Measurements from ENCODE around the gene RPL12. TPM values are rescaled to one million over a fixed set of nuclear protein-coding genes. Genes with fewer than 3 reads are reported as not detected.

Gene RPL12
- total RNA-seq, 3 donors from 2014 or later (not counting 1 experiment from before 2014, with no cell fraction given), result 561 to 770 (median 724) TPM

GRCh38 chr9:127415141-127415540 is 36.1 kb downstream of the RPL12 start:
- Histone ChIP-seq H3K4me3 (ENCODE audit: low read length) (no peak overlapping the region), H3K9me3 (ENCODE audit: control insufficient read depth, insufficient read depth, low read length) (no peaks in the 10 kb centered on the region), H3K27me3 (ENCODE audit: control insufficient read depth, insufficient read depth, low read length) (no peaks in the 10 kb centered on the region), H3K36me3 (ENCODE audit: control insufficient read depth, insufficient read depth, low read length) (no peaks in the 10 kb centered on the region), H3K27ac (ENCODE audit: low read length) (no peak overlapping the region), H3K4me1 (ENCODE audit: control insufficient read depth, insufficient read depth, low read length) (peaks cover 11% of the 10 kb centered on the region)
- H3K36me3 Mint-ChIP-seq, result no peaks in the 10 kb centered on the region
- peaks cover 0 to 3% of the 10 kb centered on the region in 2 donors for H3K27me3 Mint-ChIP-seq (ENCODE audit: low read depth in 2 of 2)
- no peak for TF ChIP-seq CTCF (IDR thresholded peaks at IDR 0.05)
- H3K27ac Mint-ChIP-seq, result no peak overlapping the region
- intact Hi-C loops (cut with micrococcal nuclease), result no loop called here
- 91% methylated on average over 4 of the region's 4 CpGs for WGBS (ENCODE audit: insufficient coverage)
- peaks cover 4 to 18% of the 10 kb centered on the region in 2 donors for H3K4me1 Mint-ChIP-seq
- no peaks in the 10 kb centered on the region for H3K9me3 Mint-ChIP-seq
- H3K4me3 Mint-ChIP-seq, result no peak overlapping the region
- DNase-seq, result no peak
- ATAC-seq, result no peak

- Mint-ChIP-seq H3K4me1 (peaks cover 0 to 8% of the 10 kb centered on the region in 2 donors), H3K27me3 (ENCODE audit: low read depth in 2 of 2) (peaks cover 0 to 3% of the 10 kb centered on the region in 2 donors), H3K36me3 (no peaks in the 10 kb centered on the region), H3K9me3 (no peaks in the 10 kb centered on the region), H3K4me3 (no peak overlapping the region), H3K27ac (no peak overlapping the region)
- H3K4me3 ChIP-seq (ENCODE audit: low read length), result no peak overlapping the region
- ATAC-seq (no peak), DNase-seq (no peak)
- no peaks in the 10 kb centered on the region for H3K9me3 ChIP-seq (ENCODE audit: control insufficient read depth, insufficient read depth, low read length)
- no peaks in the 10 kb centered on the region for H3K36me3 ChIP-seq (ENCODE audit: control insufficient read depth, insufficient read depth, low read length)
- no peaks in the 10 kb centered on the region for H3K27me3 ChIP-seq (ENCODE audit: control insufficient read depth, insufficient read depth, low read length)
- no peaks in the 10 kb centered on the region for H3K4me1 ChIP-seq (ENCODE audit: control insufficient read depth, insufficient read depth, low read length)
- H3K27ac ChIP-seq (ENCODE audit: low read length), result no peak overlapping the region
- TF ChIP-seq CTCF (IDR thresholded peaks at IDR 0.05), result no peak
- 54% methylated on average over 3 of the region's 4 CpGs for WGBS (ENCODE audit: insufficient coverage)
- intact Hi-C loops (cut with micrococcal nuclease), result no loop called here
Measured at GRCh38 chr9:127411122-127411521, 40.1 kb downstream of the RPL12 start.

- ATAC-seq, result no peak
- Histone ChIP-seq H3K36me3 (ENCODE audit: control insufficient read depth, insufficient read depth, low read length) (no peaks in the 10 kb centered on the region), H3K27me3 (ENCODE audit: control insufficient read depth, insufficient read depth, low read length) (no peaks in the 10 kb centered on the region), H3K4me3 (ENCODE audit: low read length) (no peak overlapping the region), H3K9me3 (ENCODE audit: control insufficient read depth, insufficient read depth, low read length) (no peaks in the 10 kb centered on the region), H3K4me1 (ENCODE audit: control insufficient read depth, insufficient read depth, low read length) (no peaks in the 10 kb centered on the region), H3K27ac (ENCODE audit: low read length) (no peak overlapping the region)
- WGBS (ENCODE audit: insufficient coverage), result 95% methylated on average over 6 of the region's 6 CpGs
- no peak overlapping the region for H3K4me3 Mint-ChIP-seq
- no peaks in the 10 kb centered on the region for H3K36me3 Mint-ChIP-seq
- no peak for DNase-seq
- no peak overlapping the region for H3K27ac Mint-ChIP-seq
- H3K27me3 Mint-ChIP-seq (ENCODE audit: low read depth in 2 of 2), result no peaks in the 10 kb centered on the region
- TF ChIP-seq CTCF (IDR thresholded peaks at IDR 0.05), result no peak
- intact Hi-C loops (cut with micrococcal nuclease), result no loop called here
- peaks cover 0 to 4% of the 10 kb centered on the region in 2 donors for H3K4me1 Mint-ChIP-seq
- H3K9me3 Mint-ChIP-seq, result no peaks in the 10 kb centered on the region
Measured at GRCh38 chr9:127407492-127407843, 43.7 kb downstream of the RPL12 start.

GRCh38 chr9:127406799-127407491 is 44.3 kb downstream of the RPL12 start:
- H3K4me3 Mint-ChIP-seq, result no peak overlapping the region
- Histone ChIP-seq H3K4me1 (ENCODE audit: control insufficient read depth, insufficient read depth, low read length) (no peaks in the 10 kb centered on the region), H3K4me3 (ENCODE audit: low read length) (no peak overlapping the region), H3K36me3 (ENCODE audit: control insufficient read depth, insufficient read depth, low read length) (no peaks in the 10 kb centered on the region), H3K27ac (ENCODE audit: low read length) (no peak overlapping the region), H3K27me3 (ENCODE audit: control insufficient read depth, insufficient read depth, low read length) (no peaks in the 10 kb centered on the region), H3K9me3 (ENCODE audit: control insufficient read depth, insufficient read depth, low read length) (no peaks in the 10 kb centered on the region)
- 93% methylated on average over 13 of the region's 13 CpGs for WGBS (ENCODE audit: insufficient coverage)
- no peaks in the 10 kb centered on the region for H3K36me3 Mint-ChIP-seq
- DNase-seq, result no peak
- no peak overlapping the region for H3K27ac Mint-ChIP-seq
- H3K4me1 Mint-ChIP-seq, result peaks cover 0 to 4% of the 10 kb centered on the region in 2 donors
- no peaks in the 10 kb centered on the region for H3K27me3 Mint-ChIP-seq (ENCODE audit: low read depth in 2 of 2)
- no peak for ATAC-seq
- H3K9me3 Mint-ChIP-seq, result no peaks in the 10 kb centered on the region
- intact Hi-C loops (cut with micrococcal nuclease), result no loop called here
- TF ChIP-seq CTCF (IDR thresholded peaks at IDR 0.05), result no peak

All from natural killer cell (primary cell).